Activated CD4-positive, alpha-beta T cell treated with anti-CD3 and anti-CD28 coated beads, Interleukin-2, amount 50 U/mL, for 4 hours (primary cell): ENCODE data around the gene CYP2A6.
"Not testable (repeated sequence)": the region's sequence is repeated elsewhere in the genome, so short reads cannot be mapped to it uniquely, and the experiment has no call there.

Experiments used
- DNase-seq, 2 experiments: peaks; one replicate each; pipeline ENCODE4 v3.0.0-alpha.2; 2020

Gene CYP2A6

DNA sequence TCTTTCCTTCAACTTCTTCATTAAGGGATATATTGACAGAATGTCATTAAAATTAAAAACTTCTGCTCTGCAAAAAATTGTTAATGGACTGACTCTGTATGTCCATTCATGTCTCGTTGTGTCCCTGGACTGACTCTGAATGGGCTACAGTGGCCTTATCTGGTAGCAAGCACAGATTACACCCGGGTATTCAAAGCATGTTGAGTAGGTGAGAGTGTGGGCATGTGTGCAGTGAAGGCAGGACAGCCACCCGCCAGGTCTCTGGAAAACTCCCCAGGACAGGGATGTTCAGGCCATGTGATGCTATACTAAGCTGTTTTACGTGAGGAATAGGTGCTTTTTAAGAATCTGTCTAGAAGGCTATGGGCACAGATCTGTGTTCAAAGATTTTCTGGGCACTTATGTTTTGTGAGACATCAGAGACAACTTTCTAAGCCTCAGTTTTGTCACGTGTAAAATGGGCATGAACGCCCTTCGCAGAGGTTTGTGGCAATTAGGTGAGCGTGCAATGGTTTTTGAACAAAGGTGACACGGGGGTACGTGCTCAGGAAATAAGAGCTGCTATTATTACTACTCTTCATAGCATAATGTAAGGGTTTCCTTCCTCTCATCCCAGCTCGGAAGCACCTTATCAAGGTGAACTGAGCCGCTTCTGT is 7.1 kb downstream of the CYP2A6 start:
- DNase-seq = not testable (repeated sequence)

DNA sequence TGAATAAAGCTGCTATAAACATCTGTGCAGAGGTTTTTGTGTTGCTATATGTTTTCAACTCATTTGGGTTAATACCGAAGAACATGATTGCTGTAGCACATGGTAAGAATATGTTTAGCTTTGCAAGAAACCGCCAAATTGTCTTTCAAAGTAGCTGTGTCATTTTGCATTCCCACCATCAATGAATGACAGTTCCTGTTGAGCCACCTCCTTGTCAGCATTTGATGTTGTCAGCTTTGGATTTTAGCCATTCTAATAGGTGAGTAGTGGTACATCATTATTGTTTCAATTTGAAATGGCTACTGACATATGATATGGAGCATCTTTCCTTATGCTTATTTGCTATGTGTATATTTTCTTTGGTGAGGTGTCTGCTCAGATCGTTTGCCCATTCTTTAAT is 8.2 kb downstream of the CYP2A6 start:
- not testable (repeated sequence) for DNase-seq

DNA sequence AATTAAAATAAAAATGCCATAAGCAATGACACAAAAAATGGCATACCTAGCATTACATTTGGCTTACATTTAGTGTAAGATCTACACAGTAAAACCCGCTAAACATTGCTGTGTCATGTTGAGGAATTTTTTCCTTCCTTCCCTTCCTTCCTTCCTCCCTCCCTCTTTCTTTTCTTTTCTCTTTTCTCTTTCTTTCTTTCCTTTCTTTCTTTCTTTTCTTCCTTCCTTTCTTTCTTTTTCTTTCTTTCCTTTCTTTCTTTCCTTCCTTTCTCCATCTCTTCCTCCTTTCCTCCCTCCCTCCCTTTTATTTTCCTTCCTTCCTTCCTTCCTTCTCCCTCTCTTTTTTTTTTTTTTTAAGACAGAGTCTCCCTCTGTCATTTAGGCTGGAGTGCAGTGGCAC is 11.8 kb downstream of the CYP2A6 start:
- not testable (repeated sequence) for DNase-seq

DNA sequence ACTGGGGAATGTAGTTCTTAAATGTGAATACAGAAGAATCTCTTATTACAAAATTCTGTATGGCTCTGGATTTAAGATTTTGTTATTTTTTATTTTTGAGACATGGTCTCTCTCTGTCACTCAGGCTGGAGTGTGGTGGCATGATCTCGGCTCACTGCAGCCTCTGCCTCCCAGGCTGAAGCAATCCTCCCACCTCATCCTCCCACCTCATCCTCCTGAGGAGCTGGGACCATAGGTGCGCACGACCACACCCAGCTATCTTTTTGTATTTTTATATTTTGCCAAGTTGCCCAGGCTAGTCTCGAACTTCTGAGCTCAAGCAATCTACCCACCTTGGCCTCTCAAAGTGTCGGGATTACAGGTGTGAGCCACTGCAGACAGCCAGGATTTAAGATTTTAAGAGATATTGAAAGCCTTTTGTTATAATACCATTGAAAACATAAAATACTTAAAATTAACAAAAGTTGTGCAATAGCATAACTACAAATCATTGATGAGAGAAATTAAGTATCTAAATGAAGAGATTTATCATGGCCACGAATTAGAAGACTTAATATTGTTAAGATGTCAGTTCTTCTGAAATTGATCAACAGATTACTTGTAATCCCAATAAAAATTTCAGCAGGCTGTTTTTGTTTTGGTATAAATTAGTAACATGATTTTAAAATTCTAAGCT is 13.4 kb downstream of the CYP2A6 start:
- no peak for DNase-seq

DNA sequence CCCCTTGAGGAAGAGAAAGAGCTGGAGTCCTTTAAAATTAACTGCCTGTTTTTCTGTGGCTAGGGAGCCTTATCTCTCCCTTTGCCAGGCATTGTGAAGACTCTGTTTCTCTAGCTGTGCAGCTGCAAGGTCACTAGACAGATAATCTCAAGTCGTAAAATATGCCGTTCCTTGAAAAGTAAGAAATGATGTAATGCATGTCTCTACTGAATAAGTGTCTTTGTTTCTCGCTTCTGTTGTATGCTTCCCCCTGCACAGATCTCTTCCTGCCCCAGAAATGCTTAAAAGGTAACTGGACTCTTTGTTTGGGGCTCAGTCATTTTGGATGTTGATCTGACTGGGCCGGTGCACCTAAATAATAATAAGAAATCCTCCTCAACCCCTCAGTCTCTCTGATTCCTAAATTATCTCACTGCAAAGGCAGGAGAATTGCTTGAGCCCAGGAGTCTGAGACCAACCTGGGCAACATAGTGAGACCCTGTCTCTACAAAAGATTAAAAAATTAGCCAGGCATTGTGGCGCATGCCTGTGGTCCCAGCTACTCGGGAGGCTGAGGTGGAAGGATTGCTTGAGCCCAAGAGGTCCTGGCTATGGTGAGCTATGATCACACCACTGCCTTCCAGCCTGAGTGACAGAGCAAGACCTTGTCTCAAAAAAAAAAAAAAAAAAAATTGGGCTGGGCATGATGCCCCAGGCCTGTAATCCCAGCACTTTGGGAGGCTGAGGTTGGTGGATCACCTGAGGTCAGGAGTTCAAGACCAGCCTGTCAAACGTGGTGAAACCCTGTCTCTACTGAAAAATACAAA is 16.3 kb downstream of the CYP2A6 start:
- not testable (repeated sequence) for DNase-seq

DNA sequence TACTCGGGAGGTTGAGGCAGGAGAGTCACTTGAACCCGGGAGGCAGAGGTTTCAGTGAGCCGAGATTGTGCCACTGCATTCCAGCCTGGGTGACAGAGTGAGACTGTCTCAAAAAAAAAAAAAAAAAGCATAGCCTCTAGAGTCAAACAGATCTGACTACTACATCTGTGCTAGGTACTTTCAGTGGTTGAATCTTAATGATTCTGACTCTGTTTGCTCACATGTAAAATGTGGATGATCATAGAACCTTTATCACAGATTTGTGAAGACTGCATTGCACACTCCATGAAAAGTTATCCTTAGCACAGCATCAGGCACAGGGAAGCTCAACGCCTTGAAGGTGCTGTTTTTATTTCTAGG is 17.8 kb downstream of the CYP2A6 start:
- not testable (repeated sequence) for DNase-seq

DNA sequence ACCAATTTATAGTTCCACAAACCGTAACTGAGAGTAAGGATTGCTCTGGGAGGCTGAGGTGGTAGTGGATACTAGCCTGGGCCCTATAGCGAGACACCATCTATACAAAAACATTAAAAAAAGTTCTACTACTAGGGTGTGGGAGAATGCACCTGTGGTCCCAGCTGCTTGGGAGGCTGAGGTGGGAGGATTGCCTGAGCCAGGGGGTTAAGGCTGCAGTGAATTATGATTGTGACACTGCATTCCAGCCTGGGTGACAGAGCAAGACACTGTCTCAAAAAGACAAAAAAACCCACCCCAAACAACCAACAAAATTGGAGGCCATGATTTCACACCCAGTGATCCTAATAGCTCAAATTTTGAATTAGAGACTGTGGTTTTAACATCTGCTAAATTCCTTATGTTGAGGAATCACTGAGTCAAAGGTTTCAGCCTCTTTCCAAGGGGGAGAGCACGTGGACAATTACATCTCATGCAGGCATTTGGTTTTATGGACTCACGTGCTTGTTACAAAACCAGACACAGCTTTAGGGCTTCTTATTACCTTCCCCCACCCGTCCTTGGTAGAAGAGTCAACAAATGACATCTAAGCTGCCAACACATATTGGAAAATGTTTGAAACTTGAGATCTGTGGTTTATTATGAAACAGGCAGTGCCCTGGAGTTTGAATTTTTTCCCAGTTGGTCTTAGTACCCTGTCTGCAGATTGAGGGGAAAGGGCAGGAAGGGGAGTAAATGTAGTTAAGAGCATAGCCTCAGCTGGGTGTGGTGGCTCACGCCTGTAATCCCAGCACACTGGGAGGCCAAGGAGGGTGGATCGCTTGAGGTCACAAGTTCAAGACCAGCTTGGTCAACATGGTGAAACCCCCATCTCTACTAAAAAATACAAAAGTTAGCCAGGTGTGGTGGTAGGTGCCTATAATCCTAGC is 18.5 kb downstream of the CYP2A6 start:
- DNase-seq = no peak

DNA sequence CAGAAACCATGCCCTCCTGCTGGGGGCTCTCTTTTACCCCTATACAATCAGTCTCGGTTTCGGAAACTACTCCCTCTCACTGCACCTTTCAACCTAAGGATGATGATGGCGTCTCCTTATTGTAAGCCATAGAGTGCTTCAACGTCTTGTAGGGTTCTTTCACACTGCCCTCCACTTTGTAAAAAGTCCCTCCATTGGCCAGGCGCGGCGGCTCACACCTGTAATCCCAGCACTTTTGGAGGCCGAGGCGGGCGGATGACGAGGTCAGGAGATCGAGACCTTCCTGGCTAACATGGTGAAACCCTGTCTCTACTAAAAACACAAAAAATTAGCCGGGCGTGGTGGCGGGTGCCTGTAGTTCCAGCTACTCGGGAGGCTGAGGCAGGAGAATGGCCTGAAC is 19.5 kb downstream of the CYP2A6 start:
- DNase-seq = not testable (repeated sequence)

DNA sequence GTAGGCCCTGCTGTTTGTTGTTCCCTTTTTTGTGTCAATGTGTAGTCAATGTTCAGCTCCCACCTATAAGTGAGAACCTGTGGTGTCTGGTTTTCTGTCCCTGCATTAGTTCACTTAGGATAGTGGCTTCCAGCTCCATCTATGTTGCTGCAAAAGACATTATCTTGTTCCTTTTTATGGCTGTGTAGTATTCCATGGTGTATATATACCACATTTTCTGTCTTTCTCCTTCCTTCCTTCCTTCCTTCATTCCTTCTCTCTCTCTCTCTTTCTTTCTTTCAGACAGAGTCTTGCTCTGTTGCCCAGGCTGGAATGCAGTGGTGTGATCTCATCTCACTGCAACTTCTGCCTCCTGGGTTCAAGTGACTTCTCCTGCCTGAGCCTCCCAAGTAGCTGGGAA is 21.0 kb downstream of the CYP2A6 start:
- DNase-seq = no peak

DNA sequence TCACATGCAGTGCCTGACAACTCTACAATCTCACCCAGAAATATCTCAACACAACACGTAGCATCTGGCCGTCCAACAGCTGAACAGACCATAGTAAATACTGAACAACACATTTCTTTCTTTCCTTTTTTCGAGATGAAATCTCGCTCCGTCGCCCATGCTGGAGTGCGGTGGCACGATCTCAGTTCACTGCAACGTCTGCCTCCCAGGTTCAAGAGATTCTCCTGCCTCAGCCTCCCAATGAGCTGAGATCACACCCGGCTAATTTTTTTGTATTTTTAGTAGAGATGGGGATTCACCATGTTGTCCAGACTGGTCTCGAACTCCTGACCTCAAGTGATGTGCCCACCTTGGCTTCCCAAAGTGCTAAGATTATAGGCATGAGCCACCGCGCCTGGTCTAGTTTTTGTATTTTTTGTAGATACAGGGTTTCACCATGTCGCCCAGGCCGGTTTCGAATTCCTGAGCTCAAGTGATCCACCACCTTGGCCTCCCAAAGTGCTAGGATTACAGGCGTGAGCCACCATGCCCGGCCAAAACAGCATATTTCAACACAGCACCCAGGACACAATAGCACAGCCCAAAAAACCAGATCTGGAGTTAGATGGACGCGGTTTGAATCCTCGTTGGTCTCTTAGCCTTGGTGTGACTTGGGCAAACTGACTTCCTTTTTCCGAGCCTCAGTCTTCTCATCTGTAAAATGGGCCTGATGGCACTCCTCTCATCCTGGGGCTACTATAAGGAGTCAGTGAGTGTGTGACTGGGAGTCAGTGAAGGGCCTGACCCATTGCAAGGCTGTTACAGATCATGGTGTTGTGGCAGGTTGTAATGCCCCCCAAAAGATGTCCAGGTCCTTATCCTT is 22.6 kb downstream of the CYP2A6 start:
- DNase-seq = no peak

DNA sequence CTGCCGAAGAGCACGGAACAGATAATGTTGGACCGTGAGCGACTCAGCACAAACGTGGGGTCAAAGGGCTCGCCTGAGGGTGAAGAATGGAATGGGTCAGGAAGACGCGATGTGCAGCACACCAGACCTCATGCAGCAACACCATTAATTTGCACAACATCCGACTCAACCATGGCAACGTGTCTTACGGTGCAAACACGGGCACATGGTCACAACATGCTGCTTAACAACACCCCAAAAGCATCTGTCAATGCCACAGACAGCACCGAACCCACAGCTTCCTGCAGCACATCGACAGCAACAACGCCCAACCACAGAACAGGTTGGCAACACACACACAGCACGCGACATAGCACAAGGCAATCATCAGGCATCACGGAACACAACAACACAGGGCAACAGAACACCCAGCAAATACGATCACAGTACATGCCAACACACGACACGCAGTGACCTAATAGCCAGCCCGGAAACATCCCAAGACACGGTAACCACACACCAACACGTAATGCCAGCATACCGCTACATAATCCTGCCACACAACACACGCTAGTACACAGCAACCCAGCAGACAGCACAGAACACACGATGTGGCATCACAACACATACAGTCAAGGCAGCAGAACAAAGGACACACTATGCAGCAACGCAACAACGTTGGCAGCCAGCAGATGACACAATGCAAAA is 23.4 kb downstream of the CYP2A6 start:
- not testable (repeated sequence) for DNase-seq

DNA sequence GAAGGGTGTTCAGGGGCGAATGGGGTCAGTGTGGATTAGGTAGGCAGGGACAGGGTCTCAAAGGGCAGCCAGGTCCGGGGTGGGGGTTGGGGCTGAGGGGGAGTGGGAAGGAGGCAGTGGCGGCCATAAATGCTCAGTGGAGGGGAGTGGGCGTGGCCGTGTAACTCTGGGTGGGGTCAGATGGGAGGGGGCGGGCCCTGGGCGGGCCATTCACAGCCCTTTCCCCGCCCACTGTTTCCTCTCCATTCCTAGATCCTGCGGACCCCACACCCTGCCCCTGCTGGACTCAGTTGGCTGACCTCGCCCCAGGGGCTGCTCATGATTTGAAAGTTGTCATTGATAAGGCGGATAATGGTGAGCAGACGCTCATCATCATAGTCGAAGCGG is 23.9 kb downstream of the CYP2A6 start:
- DNase-seq = not testable (repeated sequence)

DNA sequence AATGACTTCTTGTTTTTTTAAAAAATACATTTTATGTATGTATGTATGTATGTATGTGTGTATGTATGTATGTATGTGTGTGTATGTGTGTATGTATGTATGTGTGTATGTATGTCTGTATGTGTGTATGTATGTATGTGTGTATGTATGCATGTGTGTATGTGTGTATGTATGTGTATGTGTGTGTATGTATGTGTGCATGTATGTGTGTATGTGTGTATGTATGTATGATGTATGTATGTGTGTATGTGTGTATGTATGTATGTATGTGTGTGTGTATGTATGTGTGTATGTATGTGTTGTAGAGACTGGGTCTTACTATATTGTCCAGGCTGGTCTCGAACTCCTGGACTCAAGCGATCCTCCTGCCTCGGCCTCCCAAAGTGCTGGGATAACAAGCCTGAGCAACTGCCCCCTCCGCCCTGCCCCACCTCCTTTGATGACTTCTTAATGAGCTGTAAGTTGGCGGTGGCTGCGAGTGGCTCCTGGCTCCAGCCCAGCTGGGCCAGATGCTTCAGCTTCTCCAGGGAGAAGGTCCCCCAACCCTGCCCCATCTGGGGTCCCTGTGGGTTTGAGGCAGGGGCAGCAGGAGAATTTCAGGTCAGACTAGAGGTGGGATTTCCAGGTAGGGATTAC is 24.7 kb downstream of the CYP2A6 start:
- not testable (repeated sequence) for DNase-seq

DNA sequence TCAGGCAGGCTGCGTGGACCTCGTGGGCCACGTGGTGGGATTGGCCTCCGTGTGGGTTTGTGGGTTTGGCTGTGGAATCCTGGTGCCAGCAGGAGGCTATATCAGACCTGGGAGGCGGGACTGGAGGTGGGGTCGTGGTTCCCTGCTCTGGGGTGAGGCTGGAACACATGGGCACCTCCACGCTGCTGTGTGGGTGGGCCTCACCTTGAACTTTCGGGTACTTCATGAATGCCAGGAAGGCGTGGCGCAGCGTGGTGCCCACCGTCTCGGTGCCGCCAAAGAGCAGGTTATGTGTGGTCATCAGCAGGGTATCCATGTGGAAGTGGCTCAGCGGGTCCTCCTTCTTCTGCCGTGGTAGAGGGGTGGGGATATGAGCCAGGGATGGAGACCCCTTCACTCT is 25.3 kb downstream of the CYP2A6 start:
- not testable (repeated sequence) for DNase-seq

DNA sequence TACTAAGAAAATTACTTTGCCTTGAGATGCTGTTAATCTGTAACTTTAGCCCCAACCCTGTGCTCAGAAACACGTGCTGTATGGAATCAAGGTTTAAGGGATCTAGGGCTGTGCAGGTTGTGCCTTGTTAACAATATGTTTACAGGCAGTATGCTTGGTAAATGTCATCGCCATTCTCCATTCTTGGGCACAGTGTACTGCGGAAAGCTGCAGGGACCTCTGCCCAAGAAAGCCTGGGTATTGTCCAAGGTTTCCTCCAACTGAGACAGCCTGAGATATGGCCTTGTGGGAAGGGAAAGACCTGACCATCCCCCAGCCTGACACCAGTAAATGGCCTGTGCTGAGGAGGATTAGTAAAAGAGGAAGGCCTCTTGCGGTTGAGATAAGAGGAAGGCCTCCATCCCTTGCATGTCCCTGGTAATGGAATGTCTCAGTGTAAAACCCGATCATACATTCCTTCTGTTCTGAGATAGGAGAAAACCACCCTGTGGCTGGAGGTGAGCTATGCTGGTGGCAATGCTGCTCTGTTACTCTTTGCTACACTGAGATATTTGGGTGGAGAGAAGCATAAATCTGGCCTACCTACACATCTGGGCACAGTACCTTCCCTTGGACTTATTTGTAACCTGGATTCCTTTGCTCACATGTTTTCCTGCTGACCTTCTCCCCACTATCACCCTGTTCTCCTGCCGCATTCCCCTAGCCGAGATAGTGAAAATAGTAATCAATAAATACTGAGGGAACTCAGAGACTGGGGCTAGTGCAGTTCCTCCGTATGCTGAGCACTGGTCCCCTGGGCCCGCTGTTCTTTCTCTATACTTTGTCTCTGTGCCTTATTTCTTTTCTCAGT is 27.3 kb downstream of the CYP2A6 start:
- DNase-seq = not testable (repeated sequence)

DNA sequence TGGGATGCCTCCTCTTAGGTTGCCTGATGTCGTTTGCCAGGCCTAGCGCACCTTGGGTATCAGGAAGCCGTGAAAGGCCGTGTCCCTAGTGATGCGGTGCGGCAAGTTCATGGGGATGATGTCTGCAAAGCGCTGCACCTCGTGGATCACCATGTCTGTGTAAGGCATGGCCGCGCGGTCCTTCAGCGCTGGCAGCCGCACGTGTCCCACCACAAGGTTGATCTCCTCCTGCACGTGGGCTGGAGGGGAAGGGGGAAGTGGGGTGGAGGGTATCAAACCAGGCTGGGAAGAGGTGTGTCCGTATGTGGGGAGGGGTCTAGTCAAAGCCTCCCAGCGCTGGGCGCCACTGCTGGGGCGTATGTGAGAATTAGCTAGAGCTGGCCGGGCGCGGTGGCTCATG is 28.1 kb downstream of the CYP2A6 start:
- no peak for DNase-seq

DNA sequence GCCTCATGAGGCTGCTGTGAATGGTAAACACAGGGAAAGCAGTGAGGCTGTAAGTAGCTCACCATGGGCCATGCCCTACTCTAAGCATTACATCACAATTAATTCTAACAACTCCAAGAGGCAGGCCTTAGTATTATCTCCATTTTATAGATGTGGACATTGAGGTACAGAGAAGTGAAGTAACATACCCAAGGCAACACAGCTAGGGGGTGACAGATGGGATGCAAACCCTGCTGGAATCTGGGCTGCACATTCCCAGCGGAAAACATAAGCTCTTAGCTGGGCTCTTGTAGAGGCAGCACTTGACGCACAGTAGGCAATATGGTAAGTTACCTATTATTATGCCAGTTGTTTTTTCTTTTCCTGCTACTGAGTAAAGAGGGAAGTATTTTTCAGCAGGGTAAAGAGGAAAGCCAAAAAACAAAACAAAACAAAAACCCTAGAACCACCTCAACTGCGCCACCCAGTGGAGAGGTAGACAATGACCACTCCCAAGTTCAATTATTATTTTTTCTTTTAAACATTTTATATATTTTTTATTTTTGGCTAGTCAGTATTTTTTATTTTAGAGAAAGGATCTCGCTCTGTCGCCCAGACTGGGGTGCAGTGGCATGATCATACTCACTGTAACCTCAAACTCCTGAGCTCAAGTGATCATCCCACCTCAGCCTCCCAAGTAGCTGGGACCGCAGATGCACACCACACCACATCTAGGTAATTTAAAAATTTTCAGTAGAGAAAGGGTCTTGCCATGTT is 30.6 kb downstream of the CYP2A6 start:
- peak; percentile 59 to 68 for DNase-seq

DNA sequence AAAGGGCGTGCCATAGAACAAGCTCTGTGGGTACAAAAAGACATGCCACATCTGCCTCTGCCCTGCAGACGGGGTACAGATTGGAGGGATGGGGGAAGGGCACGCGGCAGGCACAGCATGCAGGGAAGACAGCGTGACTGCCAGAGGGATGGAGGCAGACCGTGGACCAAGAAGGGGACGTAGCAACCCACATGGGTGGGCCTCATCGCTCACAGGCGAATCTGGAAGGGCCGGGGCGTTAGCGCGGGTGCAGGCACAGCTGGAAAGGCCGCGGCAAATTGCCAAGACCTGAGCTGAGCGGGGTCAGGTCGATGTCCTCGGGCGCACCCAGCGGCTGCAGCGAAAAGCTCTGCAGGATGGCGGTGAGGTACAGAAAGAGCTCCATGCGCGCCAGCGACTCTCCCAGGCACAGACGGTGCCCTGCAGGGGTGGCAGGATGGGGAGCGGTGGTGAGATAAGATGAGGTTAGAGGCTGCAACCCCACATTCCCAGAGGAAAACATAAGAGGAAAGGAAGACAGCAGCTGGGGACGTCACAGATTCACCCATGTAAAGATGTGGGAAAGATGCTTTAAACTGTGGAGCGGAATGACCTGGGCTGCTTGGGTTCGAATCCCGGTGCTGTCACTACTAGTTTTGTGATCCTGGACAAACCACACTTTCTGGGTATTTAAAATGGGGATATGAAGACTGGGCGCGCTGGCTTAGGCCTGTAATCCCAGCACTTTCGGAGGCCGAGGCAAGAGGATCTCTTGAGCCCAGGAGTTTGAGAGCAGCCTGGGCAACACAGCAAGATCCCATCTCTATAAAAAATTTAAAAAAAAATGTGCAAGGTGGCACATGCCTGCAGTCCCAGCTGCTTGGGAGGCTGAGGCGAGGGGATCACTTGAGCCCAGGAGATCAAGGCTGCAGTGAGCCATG is 31.5 kb downstream of the CYP2A6 start:
- peak; percentile 76 to 80 for DNase-seq
